ENCODE results near the gene LMBR1.
"Not testable (repeated sequence)": the region's sequence is repeated elsewhere in the genome, so short reads cannot be mapped to it uniquely, and the experiment has no call there.

Gene LMBR1

DNA sequence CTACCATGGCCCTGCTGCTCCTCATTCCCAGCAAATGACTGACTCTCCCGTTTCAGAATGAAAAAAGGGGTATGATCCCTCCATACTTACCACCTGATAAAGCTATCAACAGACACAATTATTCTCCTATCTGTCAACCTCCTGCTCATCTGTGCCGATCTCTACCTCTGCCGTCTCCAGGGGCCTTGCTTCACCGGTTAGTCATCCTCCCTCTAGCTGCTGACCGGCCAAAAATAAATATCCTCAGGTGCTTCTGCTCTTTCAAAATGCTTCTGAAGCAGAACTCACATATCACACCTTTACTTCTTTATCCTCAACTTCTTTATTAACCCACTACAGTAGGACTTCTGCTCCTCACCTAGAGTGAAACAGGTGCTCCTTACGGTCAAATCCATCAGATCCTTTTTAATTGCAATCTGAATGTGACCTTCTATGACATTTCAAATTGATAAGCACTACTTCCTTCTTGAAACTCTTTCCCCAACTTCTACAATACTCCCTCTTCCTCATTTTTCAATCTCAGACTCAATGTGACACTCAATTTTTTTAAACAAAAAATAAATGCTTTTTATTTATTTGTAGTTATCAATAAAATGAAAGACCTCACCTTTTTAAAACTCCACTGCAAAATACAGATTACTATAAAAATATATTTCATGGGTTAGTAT is 63.2 kb downstream of the LMBR1 start:
- Histone ChIP-seq H3K27ac (no peak overlapping the region), H3K36me3 (ENCODE audit: insufficient read depth, low read length) (no peaks in the 10 kb centered on the region), H3K9me3 (ENCODE audit: low read depth, low read length) (no peaks in the 10 kb centered on the region), H3K9ac (ENCODE audit: insufficient read length) (no peak overlapping the region), H3K4me3 (no peak overlapping the region)
- no peak for TF ChIP-seq POLR2AphosphoS5 (IDR thresholded peaks at IDR 0.05; ENCODE audit: borderline replicate concordance, low read depth, low read length)
- no peak for TF ChIP-seq FOXP2 (optimal IDR thresholded peaks at IDR 0.05; ENCODE audit: control extremely low read depth, extremely low read length, insufficient read depth)
- no peak for TF ChIP-seq EZH2 (IDR thresholded peaks at IDR 0.05)
- no peak for DNase-seq (ENCODE audit: low read depth, low spot score)

DNA sequence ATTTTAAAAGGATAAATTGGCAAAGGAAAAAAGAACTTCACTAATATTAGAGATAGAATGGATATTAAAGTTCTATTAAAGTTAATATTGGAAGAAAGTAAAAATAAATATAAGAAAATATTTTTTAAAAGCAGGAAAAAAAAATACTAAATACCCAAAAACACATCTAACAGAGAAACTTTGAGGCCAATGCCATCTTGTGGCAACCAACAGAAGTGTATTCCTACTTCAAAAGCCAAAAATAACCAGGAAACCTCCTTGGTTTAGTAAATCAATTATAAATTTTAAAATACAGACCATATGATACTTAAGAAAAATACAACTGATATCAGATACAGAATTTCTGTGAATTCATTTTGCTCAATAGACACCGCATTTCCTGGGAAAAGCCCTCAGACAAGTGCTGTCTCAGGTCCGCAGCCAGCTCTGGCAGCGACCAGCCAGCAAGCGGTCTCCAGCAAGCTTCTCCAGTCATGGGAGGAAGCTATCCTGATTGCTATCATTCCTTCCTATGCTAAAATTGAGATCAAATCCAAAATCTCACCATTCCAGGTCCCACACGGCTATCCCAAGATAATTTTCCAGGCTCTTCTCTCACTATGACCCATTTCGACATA is 65.3 kb downstream of the LMBR1 start:
- no peak for DNase-seq (ENCODE audit: low read depth, low spot score)
- Histone ChIP-seq H3K4me3 (no peak overlapping the region), H3K9ac (ENCODE audit: insufficient read length) (no peak overlapping the region), H3K36me3 (ENCODE audit: insufficient read depth, low read length) (no peaks in the 10 kb centered on the region), H3K9me3 (ENCODE audit: low read depth, low read length) (no peaks in the 10 kb centered on the region), H3K27ac (no peak overlapping the region)
- no peak for TF ChIP-seq FOXP2 (optimal IDR thresholded peaks at IDR 0.05; ENCODE audit: control extremely low read depth, extremely low read length, insufficient read depth)
- TF ChIP-seq EZH2 (IDR thresholded peaks at IDR 0.05), result no peak

DNA sequence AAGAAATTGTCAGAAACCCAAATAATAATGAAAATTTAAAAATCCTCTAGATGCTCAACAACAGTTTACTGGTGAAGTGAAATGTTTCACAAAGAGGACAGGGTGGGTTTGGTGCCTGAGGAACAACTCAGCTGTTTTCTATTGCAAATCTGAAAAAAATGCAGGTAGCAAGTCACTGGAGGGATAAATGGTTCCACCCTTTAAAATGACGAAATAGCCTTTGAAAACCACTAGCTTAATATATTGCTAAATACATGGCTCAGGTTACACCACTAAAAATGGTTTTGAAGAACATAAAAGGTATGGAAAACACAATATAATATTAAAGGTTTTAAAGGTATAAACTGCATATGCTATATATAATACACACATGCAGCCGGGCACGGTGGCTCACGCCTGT is 69.5 kb downstream of the LMBR1 start:
- no peak overlapping the region for H3K9ac ChIP-seq (ENCODE audit: insufficient read length)
- no peaks in the 10 kb centered on the region for H3K9me3 ChIP-seq (ENCODE audit: low read depth, low read length)
- no peak for DNase-seq (ENCODE audit: low read depth, low spot score)
- no peak overlapping the region for H3K27ac ChIP-seq
- TF ChIP-seq FOXP2 (optimal IDR thresholded peaks at IDR 0.05; ENCODE audit: control extremely low read depth, extremely low read length, insufficient read depth) (no peak), EZH2 (IDR thresholded peaks at IDR 0.05) (no peak), POLR2AphosphoS5 (IDR thresholded peaks at IDR 0.05; ENCODE audit: borderline replicate concordance, low read depth, low read length) (no peak)
- H3K36me3 ChIP-seq (ENCODE audit: insufficient read depth, low read length), result no peaks in the 10 kb centered on the region
- no peak overlapping the region for H3K4me3 ChIP-seq

DNA sequence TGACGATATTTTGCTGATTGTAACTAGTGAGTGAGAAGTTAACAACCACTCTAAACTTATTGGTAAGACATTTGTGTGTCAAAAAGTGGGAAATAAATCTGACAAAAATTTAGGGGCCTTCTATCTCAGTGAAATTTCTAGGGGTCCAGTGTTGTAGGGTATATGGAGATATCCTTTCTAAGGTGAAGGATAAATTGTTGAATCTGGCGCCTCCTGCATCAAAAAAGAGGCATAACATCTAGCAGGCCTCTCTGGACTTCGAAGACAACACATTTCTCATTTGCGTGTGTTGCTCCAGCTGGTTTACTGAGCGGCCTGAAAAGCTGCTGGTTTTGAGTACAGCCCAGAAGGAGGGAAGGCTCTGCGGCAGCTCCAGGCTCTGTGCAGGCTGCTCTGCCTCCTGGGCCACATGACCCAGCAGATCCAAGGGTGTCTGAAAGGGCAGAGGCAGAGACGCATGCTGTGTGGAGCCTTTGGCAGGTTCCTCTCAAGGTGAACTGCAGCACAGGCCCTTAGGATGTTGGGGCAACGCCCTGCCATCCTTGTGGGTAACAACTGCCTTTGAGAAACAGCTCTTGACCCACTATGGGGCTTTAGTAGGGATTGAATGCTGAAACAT is 72.4 kb downstream of the LMBR1 start:
- Histone ChIP-seq H3K9me3 (ENCODE audit: low read depth, low read length) (no peaks in the 10 kb centered on the region), H3K27ac (no peak overlapping the region), H3K36me3 (ENCODE audit: insufficient read depth, low read length) (no peaks in the 10 kb centered on the region), H3K9ac (ENCODE audit: insufficient read length) (no peak overlapping the region), H3K4me3 (no peak overlapping the region)
- no peak for DNase-seq (ENCODE audit: low read depth, low spot score)
- TF ChIP-seq POLR2AphosphoS5 (IDR thresholded peaks at IDR 0.05; ENCODE audit: borderline replicate concordance, low read depth, low read length) (no peak), FOXP2 (optimal IDR thresholded peaks at IDR 0.05; ENCODE audit: control extremely low read depth, extremely low read length, insufficient read depth) (no peak), EZH2 (IDR thresholded peaks at IDR 0.05) (no peak)

- H3K4me3 ChIP-seq, result no peak overlapping the region
- H3K36me3 ChIP-seq (ENCODE audit: insufficient read depth, low read length), result no peaks in the 10 kb centered on the region
- no peaks in the 10 kb centered on the region for H3K9me3 ChIP-seq (ENCODE audit: low read depth, low read length)
- DNase-seq (ENCODE audit: low read depth, low spot score), result no peak
- H3K9ac ChIP-seq (ENCODE audit: insufficient read length), result no peak overlapping the region
- TF ChIP-seq FOXP2 (optimal IDR thresholded peaks at IDR 0.05; ENCODE audit: control extremely low read depth, extremely low read length, insufficient read depth) (no peak), EZH2 (IDR thresholded peaks at IDR 0.05) (no peak), POLR2AphosphoS5 (IDR thresholded peaks at IDR 0.05; ENCODE audit: borderline replicate concordance, low read depth, low read length) (no peak)
- no peak overlapping the region for H3K27ac ChIP-seq
Measured at GRCh38 chr7:156819733-156820295, 73.2 kb downstream of the LMBR1 start.

DNA sequence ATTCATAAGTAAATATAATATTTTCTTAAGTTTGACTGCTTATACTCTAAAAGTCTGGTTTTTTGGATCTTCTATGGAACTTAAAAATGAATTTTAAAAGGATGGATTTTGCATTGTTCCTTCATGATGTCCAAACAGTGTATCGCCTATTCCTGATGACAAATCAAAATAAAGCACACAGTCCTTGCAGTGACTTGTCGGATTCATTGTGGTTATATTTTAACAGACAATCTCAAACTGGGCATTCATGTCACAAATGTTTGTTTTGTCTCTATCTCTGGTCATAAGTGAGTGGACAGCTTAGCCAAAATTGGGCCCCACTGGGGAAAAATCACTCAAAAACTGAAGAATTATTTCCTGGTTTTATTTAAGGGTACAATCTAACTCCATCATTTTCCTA is 74.8 kb downstream of the LMBR1 start:
- H3K9me3 ChIP-seq (ENCODE audit: low read depth, low read length), result no peaks in the 10 kb centered on the region
- DNase-seq (ENCODE audit: low read depth, low spot score), result no peak
- H3K36me3 ChIP-seq (ENCODE audit: insufficient read depth, low read length), result no peaks in the 10 kb centered on the region
- no peak for TF ChIP-seq POLR2AphosphoS5 (IDR thresholded peaks at IDR 0.05; ENCODE audit: borderline replicate concordance, low read depth, low read length)
- no peak for TF ChIP-seq FOXP2 (optimal IDR thresholded peaks at IDR 0.05; ENCODE audit: control extremely low read depth, extremely low read length, insufficient read depth)
- TF ChIP-seq EZH2 (IDR thresholded peaks at IDR 0.05), result no peak
- no peak overlapping the region for H3K4me3 ChIP-seq
- H3K9ac ChIP-seq (ENCODE audit: insufficient read length), result no peak overlapping the region
- no peak overlapping the region for H3K27ac ChIP-seq

DNA sequence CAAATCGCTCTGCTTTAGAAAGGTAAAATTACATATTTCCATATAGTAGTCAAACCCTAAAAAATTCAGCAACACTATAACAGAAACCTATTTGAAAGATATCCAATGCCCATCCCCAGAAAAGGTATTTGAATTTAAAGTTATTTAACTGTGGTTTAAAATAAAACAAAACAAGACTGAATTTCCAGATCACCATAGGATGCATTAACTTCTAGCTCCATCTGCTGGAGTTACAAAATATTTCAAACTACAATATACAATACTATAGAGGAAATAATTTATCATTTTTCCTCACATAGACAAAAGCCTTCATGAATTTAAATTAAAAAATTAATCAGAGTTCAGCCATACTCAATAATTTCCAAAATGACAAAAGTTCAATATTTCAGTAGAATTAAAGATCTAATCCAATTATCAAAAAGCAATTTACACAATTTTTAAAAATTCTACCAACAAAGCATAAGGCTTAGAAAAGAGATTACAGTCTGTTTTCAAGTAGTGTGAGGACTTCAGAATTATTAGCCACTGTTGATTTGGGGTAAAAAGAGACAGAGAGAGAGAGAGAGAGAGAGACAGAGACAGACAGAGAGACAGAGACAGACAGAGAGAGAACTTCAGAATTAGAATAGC is 75.9 kb downstream of the LMBR1 start:
- H3K9ac ChIP-seq (ENCODE audit: insufficient read length), result no peak overlapping the region
- TF ChIP-seq POLR2AphosphoS5 (IDR thresholded peaks at IDR 0.05; ENCODE audit: borderline replicate concordance, low read depth, low read length), result no peak
- no peak for TF ChIP-seq EZH2 (IDR thresholded peaks at IDR 0.05)
- TF ChIP-seq FOXP2 (optimal IDR thresholded peaks at IDR 0.05; ENCODE audit: control extremely low read depth, extremely low read length, insufficient read depth), result no peak
- H3K9me3 ChIP-seq (ENCODE audit: low read depth, low read length), result no peaks in the 10 kb centered on the region
- H3K36me3 ChIP-seq (ENCODE audit: insufficient read depth, low read length), result no peaks in the 10 kb centered on the region
- no peak overlapping the region for H3K27ac ChIP-seq
- DNase-seq (ENCODE audit: low read depth, low spot score), result no peak
- H3K4me3 ChIP-seq, result no peak overlapping the region

GRCh38 chr7:156811706-156812105 is 81.3 kb downstream of the LMBR1 start:
- no peak for DNase-seq (ENCODE audit: low read depth, low spot score)
- Histone ChIP-seq H3K4me3 (no peak overlapping the region), H3K9ac (ENCODE audit: insufficient read length) (no peak overlapping the region), H3K36me3 (ENCODE audit: insufficient read depth, low read length) (no peaks in the 10 kb centered on the region), H3K9me3 (ENCODE audit: low read depth, low read length) (no peaks in the 10 kb centered on the region), H3K27ac (no peak overlapping the region)
- TF ChIP-seq POLR2AphosphoS5 (IDR thresholded peaks at IDR 0.05; ENCODE audit: borderline replicate concordance, low read depth, low read length), result no peak
- TF ChIP-seq EZH2 (IDR thresholded peaks at IDR 0.05), result no peak
- no peak for TF ChIP-seq FOXP2 (optimal IDR thresholded peaks at IDR 0.05; ENCODE audit: control extremely low read depth, extremely low read length, insufficient read depth)

- not testable (repeated sequence) for H3K27ac ChIP-seq; DNase-seq (ENCODE audit: low read depth, low spot score); H3K36me3 ChIP-seq (ENCODE audit: insufficient read depth, low read length); H3K4me3 ChIP-seq; H3K9ac ChIP-seq (ENCODE audit: insufficient read length); H3K9me3 ChIP-seq (ENCODE audit: low read depth, low read length)
Measured at GRCh38 chr7:156803656-156804055, 89.3 kb downstream of the LMBR1 start.

All from SK-N-MC (cell line).